K562 (cell line): ENCODE data around the gene HSPB1. TPM values are rescaled to one million over a fixed set of nuclear protein-coding genes. Genes with fewer than 3 reads are reported as not detected.

Experiments
- ATF3 ChIP-seq, 2 experiments: fragments of 450-650 bp in 1 of 2; sonication (generic) in 1 of 2; formaldehyde crosslinking in 1 of 2; IDR thresholded peaks in 1 of 2; conservative IDR thresholded peaks in 1 of 2; 2 replicates each; pipeline versions ENCODE4 v1.6.1 to v1.8.1; 2016 to 2023; ENCODE audit warnings: mild to moderate bottlenecking in 2 of 2, moderate library complexity in 2 of 2, inconsistent platforms in 1 of 2, missing genetic modification reagents in 1 of 2
- FOS ChIP-seq: IDR thresholded peaks from 3 replicates; pipeline ENCODE4 v1.6.1; 2011; ENCODE audit not compliant: insufficient read length; ENCODE audit errors: extremely low read depth
- FOXJ2 ChIP-seq: fragments of 200-800 bp; sonication (Bioruptor generic); IDR thresholded peaks from 2 replicates; pipeline ENCODE4 v1.6.1; 2016; ENCODE audit warnings: missing genetic modification characterization, missing compliant biosample characterization
- GATA2 ChIP-seq: sonication (generic); formaldehyde crosslinking; IDR thresholded peaks from 2 replicates; pipeline ENCODE4 v1.4.0; 2020; ENCODE audit warnings: mild to moderate bottlenecking, missing genetic modification reagents
- GATAD2A ChIP-seq: fragments of 450-650 bp; IDR thresholded peaks from 2 replicates; pipeline ENCODE4 v1.6.1; 2017
- HNRNPLL ChIP-seq: fragments of 200-400 bp; formaldehyde crosslinking; IDR thresholded peaks from 2 replicates; pipeline ENCODE4 v1.6.1; 2017; ENCODE audit warnings: low read length, low read depth, mild to moderate bottlenecking; ENCODE audit not compliant: poor library complexity, severe bottlenecking
- KLF6 ChIP-seq: fragments of 250-450 bp; sonication (Bioruptor Pico); IDR thresholded peaks from 2 replicates; pipeline ENCODE4 v1.4.0; 2020; ENCODE audit warnings: mild to moderate bottlenecking, moderate library complexity, borderline replicate concordance
- MLX ChIP-seq, 2 experiments: fragments of 450-650 bp in 1 of 2; sonication (generic) in 1 of 2; formaldehyde crosslinking; conservative IDR thresholded peaks; 2 replicates each; pipeline versions ENCODE4 v1.4.0 to v1.8.1; 2020 to 2022; ENCODE audit warnings: mild to moderate bottlenecking in 1 of 2, missing genetic modification reagents in 1 of 2
- POU5F1 ChIP-seq: fragments of 150-350 bp; IDR thresholded peaks from 2 replicates; pipeline ENCODE4 v1.6.1; 2014; ENCODE audit warnings: borderline replicate concordance, low read length, low read depth, mild to moderate bottlenecking; ENCODE audit not compliant: partially characterized antibody
- RBM22 ChIP-seq: fragments of 200-400 bp; formaldehyde crosslinking; IDR thresholded peaks from 2 replicates; pipeline ENCODE4 v1.6.1; 2018; ENCODE audit warnings: low read length, low read depth; ENCODE audit not compliant: poor library complexity, severe bottlenecking
- SMAD4 ChIP-seq: fragments of 250-450 bp; sonication (Bioruptor Pico); conservative IDR thresholded peaks from 2 replicates; pipeline ENCODE4 v1.8.0; 2021; ENCODE audit warnings: inconsistent platforms, mild to moderate bottlenecking, moderate library complexity
- SNIP1 ChIP-seq: fragments of 450-650 bp; IDR thresholded peaks from 2 replicates; pipeline ENCODE4 v1.7.1; 2017; ENCODE audit warnings: low read depth, mild to moderate bottlenecking
- SREBF2 ChIP-seq: sonication (generic); formaldehyde crosslinking; IDR thresholded peaks from 2 replicates; pipeline ENCODE4 v1.4.0; 2020; ENCODE audit warnings: mild to moderate bottlenecking, missing genetic modification reagents
- TFAM ChIP-seq: fragments of 250-450 bp; sonication (Bioruptor Pico); conservative IDR thresholded peaks from 2 replicates; pipeline ENCODE4 v1.5.0; 2021; ENCODE audit warnings: mild to moderate bottlenecking, moderate library complexity
- TSC22D4 ChIP-seq: fragments of 450-650 bp; IDR thresholded peaks from 2 replicates; pipeline ENCODE4 v1.6.1; 2016; ENCODE audit warnings: missing genetic modification characterization, missing biosample characterization, control low read depth
- USF2 ChIP-seq: sonication (generic); formaldehyde crosslinking; IDR thresholded peaks from 2 replicates; pipeline ENCODE4 v1.5.0; 2020; ENCODE audit warnings: missing genetic modification reagents
- ZEB2 ChIP-seq: fragments of 450-650 bp; IDR thresholded peaks from 2 replicates; pipeline ENCODE4 v1.6.1; 2016
- ZNF398 ChIP-seq: fragments of 250-450 bp; sonication (Bioruptor Pico); IDR thresholded peaks from 2 replicates; pipeline ENCODE4 v1.8.0; 2021; ENCODE audit warnings: moderate library complexity, mild to moderate bottlenecking, inconsistent platforms
- ZNF431 ChIP-seq: sonication (generic); formaldehyde crosslinking; IDR thresholded peaks from 2 replicates; pipeline ENCODE4 v1.8.0; 2022; ENCODE audit warnings: mild to moderate bottlenecking, missing genetic modification reagents
- ZNF561 ChIP-seq: fragments of 450-650 bp; formaldehyde crosslinking; conservative IDR thresholded peaks from 2 replicates; pipeline ENCODE4 v1.4.0; 2020; ENCODE audit warnings: mild to moderate bottlenecking, moderate library complexity
- ZNF707 ChIP-seq: fragments of 250-450 bp; sonication (Bioruptor Pico); conservative IDR thresholded peaks from 2 replicates; pipeline ENCODE4 v1.8.0; 2022; ENCODE audit warnings: inconsistent platforms, mild to moderate bottlenecking, moderate library complexity
- ZNF77 ChIP-seq: fragments of 250-450 bp; sonication (Bioruptor Pico); IDR thresholded peaks from 2 replicates; pipeline ENCODE4 v1.5.0; 2020
- polyA plus RNA-seq, 8 experiments: library from polyadenylated mRNA; depleted of rRNA in 4 of 8; stranded (reverse) in 5 of 8; unstranded in 3 of 8; fragments of >200 nt; fragmentation: Nextera tagmentation in 2 of 8; fragmentation: Illumina TruSeq in 1 of 8; extraction: Ambion mirVana in 2 of 8; extraction: Trizol in 1 of 8; gene quantifications; 2 replicates each; pipeline versions ENCODE4 v1.2.1 to v1.2.3, GENCODE V29; 2011 to 2014; ENCODE audit warnings: inconsistent platforms in 1 of 8, missing spikeins in 1 of 8
- total RNA-seq, 7 experiments: library from RNA; depleted of rRNA in 6 of 7; stranded (reverse); fragments of >200 nt in 6 of 7; fragmentation: Illumina TruSeq in 2 of 7; extraction: Trizol in 2 of 7; gene quantifications; 2 replicates each; pipeline versions ENCODE4 v1.2.1 to v1.2.3, GENCODE V29; 2011 to 2021; ENCODE audit warnings: low replicate concordance in 1 of 7

Gene HSPB1
- total and polyA plus RNA-seq, 9 of the 15 experiments (the other 6 are each of a cell fraction or from before 2014, with no cell fraction given): 27.1 to 522 (median 138) TPM

GRCh38 chr7:76303202-76304147 lies 1.0 kb downstream of the HSPB1 start (continued):
- no peak for TF ChIP-seq ZNF398
- TF ChIP-seq USF2 (CRISPR knock-in tag): no peak
- TF ChIP-seq FOXJ2 (tag): no peak
- no peak for TF ChIP-seq MLX (CRISPR knock-in tag; conservative IDR thresholded peaks at IDR 0.05)
- no peak for TF ChIP-seq ATF3 (IDR thresholded peaks at IDR 0.05)
- TF ChIP-seq ATF3 (CRISPR knock-in tag; conservative IDR thresholded peaks at IDR 0.05): no peak
- TF ChIP-seq ZEB2: no peak
- TF ChIP-seq ZNF77 (CRISPR knock-in tag): no peak
- no peak for TF ChIP-seq GATAD2A
- no peak for TF ChIP-seq RBM22
- no peak for TF ChIP-seq GATA2 (CRISPR knock-in tag)
- TF ChIP-seq HNRNPLL: peak; percentile 79
- TF ChIP-seq ZNF707: no peak
- no peak for TF ChIP-seq SREBF2 (CRISPR knock-in tag)
- TF ChIP-seq FOS: no peak
- TF ChIP-seq TFAM (CRISPR knock-in tag): no peak
- TF ChIP-seq ZNF431 (CRISPR knock-in tag): peak; percentile 53; the same call in 1 of the 2 replicates
- no peak for TF ChIP-seq POU5F1
- no peak for TF ChIP-seq ZNF561 (CRISPR knock-in tag)
- TF ChIP-seq SMAD4 (CRISPR knock-in tag): peak; percentile 68; the same call in 1 of the 2 replicates
- TF ChIP-seq TSC22D4 (tag): no peak
- TF ChIP-seq SNIP1: no peak
- TF ChIP-seq KLF6: peak; percentile 57; the same call in 1 of the 2 replicates
